ENCODE data around the gene DYNC1I1.

Gene DYNC1I1

GRCh38 chr7:95793658-95794057 lies 21.3 kb downstream of the DYNC1I1 start:
- no peak for DNase-seq

GRCh38 chr7:95794917-95795515 lies 22.7 kb downstream of the DYNC1I1 start:
- DNase-seq: no peak

DNA sequence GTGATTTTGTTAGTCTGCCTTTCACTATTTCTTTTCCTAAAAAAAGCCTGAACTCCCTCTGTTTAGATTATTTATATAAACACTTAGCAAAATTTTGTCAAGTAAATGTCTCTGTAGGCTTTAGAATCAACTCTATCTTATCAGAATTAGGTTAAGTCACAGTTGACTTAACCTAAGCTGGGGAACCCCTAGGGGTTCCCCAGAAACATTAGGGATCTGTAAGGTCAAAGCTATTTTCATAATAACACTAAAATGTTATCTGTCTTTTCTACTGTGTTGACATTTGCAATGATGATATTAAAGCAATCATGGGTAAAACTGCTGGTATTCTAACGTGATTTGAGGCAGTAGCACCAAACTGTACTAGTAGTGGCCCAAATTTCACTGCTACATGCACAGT lies 24.3 kb downstream of the DYNC1I1 start:
- DNase-seq: no peak

- DNase-seq: peak; percentile 45
Measured at GRCh38 chr7:95798401-95798930, 26.1 kb downstream of the DYNC1I1 start.

DNA sequence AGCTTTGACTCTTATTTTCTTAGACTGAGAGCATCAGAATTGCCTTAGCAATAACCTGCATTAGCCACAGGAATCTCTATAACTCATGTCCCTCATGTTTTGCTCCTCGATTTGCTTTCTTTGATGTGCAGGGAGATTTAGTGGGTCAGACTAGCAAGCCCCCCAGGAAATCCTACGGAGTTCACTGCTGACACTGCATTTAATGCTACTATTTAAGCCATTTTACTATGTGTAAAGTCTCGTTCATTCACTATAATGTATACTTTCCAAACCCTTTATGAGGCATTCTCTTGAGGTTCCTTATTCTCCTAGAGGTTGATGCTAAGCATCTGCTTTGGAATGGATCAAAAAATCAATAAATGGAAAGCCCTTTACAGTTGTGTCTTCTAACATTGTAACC lies 28.4 kb downstream of the DYNC1I1 start:
- no peak for DNase-seq

GRCh38 chr7:95802270-95802669 lies 29.9 kb downstream of the DYNC1I1 start:
- no peak for DNase-seq

GRCh38 chr7:95804052-95804451 lies 31.7 kb downstream of the DYNC1I1 start:
- DNase-seq: no peak

- no peak for DNase-seq
Measured at GRCh38 chr7:95805909-95806308, 33.6 kb downstream of the DYNC1I1 start.

- no peak for DNase-seq
Measured at GRCh38 chr7:95808396-95808795, 36.0 kb downstream of the DYNC1I1 start.

DNA sequence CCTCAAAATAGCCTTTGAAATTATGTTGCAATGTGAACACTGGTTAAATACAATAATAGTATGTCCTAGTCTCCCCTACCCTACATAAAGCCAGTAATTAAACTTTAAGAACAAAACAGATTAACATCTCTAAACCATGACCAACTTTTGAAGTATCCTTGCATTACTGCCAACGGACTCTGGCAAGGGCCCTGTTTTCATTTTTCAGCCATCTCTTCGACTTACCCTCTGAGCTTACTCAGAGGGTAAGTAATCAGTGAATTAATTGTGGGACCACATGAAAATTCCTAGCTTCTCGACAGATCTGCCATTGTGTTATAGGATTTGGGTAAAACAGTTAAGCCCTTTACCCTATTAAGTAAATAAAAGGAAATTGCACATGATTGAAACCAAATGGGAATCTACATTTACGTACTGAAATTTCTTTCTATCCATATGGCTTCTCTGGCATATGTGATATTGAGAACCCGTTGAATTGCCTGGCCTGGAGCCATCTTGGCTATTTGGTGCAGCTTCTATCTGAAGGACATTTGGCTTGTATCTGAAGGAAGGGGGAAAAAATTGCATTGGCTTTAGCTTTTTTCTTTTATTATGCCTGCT lies 39.6 kb downstream of the DYNC1I1 start:
- DNase-seq: no peak

DNA sequence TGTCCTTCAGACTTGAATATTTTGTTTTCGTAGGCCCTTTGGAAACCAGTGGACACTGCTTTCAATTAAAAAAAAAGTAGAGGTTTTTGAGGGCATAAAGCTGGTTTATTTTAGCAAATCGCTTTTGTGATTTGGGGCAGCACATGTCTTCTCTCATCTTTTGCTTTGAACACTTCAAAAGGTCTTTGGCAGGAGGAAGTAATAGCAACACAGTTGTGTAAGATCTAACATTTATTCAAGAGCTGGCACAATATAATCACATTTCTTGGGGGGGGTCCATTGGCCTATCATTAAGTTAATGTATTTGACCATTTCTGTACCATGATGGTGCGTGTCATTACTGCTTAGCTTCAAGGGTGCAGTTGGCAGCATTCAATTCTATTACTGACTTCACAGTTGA lies 42.4 kb downstream of the DYNC1I1 start:
- DNase-seq: no peak

GRCh38 chr7:95817866-95818640 lies 45.7 kb downstream of the DYNC1I1 start:
- DNase-seq: no peak

DNA sequence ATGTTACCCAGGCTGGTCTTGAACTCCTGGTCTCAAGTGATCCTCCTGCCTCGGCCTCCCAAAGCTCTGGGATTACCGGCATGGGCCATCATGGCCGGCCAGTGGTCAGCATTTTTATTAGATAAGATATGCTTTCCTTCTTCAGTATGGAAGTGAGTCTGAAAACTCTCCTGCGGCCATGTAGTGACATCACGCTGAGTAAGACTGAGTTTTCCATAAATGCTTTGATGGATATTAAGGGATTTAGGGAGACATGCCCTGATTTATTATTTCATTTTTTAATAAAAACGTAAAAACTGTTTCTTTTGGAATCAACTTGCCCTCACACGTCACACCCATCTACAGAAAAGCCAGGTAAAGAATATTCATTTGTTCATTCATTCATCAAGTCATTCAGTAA lies 48.4 kb downstream of the DYNC1I1 start:
- no peak for DNase-seq

- DNase-seq: no peak
Measured at GRCh38 chr7:95822717-95823116, 50.4 kb downstream of the DYNC1I1 start.

- DNase-seq: no peak
Measured at GRCh38 chr7:95824616-95825015, 52.3 kb downstream of the DYNC1I1 start.

DNA sequence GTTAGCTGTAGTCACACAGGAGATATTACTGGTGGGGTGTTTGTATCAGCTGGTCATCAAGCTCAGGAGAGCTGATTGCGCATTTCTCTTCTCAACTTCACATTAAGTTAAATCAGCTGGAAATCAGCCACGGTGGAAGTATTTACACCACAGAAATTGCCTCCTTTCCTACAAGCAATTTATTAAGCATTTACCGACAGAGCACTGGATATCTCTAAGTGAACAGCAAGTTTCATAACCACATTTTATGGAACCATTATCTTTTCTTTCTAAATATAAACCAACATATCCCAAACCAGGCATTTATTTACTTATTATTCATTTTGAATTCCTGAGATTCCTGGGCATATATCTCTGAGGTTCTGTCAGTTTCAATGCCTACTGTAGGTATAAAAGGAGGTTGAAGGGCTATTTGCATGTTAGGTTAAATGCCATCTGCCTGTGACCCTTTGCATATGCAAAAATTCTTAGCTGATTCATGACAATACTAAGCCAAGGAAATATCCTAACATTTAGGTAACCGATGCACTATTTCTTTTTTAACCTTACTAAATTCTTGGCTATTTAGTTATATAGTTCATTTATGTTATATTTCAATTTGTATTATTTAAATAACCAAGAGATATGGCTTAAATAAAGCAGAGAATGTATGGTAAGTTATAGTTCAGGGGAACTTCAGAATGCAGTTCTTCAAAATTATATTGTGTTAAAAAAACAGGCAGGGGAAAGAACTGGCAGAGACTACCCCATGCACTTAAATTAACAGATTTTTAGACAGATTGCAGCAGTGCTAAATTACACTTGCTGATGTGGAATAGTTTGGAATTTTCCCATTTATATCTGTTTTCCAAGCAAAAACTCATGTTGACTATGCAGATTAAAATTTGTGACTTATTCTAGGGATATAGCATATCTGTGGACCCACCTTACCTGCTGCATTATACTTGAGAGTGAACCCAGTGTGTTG lies 56.8 kb downstream of the DYNC1I1 start:
- no peak for DNase-seq

GRCh38 chr7:95840953-95841950 lies 68.9 kb downstream of the DYNC1I1 start:
- DNase-seq: no peak

DNA sequence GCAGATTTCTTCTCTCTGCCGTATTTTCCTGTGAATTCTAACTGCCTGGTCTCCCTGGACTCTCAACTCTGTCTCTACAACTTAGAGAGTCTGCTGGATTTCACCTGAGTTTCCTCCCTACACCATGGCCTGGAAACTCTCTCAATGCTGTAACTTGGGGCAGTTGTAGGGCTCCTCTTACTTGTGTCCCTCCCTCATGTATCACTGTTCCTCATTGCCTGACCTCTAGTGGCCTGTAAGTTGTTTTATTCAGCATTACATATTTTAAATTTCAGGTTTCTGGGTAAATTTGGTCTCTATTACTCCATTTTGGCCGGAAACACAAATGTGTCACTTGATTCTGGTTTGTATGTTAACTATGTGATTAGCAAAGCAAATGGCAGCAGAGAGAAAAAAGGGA lies 70.9 kb downstream of the DYNC1I1 start:
- no peak for DNase-seq

DNA sequence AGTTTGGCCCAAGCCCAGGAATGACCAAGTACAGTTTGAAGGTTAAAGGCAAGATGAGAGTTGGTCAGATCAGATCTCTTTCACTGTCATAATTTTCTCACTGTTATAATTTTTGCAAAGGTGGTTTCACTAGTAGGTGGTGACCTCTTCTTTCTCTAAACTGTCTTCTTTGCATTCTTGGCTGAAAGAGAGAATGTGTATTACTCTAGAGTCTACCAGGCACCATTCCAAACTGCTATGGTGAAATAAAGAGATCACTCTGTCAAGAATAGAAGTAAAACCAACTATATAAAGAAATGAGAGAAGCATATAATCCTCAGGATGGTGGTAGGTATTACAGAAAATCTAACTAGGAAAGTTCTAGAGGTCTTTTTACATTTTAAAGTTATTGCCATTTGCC lies 72.7 kb downstream of the DYNC1I1 start:
- DNase-seq: no peak

DNA sequence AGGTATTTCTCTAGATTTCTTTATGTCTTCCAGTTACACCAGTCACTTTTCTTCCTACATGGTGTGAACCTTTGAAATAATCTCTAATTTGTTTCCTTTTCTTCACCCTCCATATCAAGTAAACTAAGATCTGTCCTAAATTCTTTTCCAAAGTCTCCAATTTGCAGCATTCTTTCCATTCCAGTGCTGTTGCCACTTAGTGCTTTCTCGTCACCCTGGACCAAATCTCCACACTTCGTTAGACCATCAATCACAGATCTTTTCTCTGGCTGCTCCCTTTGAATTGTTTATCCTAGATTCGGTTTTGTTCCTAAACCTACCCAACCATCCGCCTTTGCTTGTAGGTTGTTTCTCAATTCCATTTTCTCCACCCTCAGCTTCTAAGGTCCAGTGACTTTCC lies 74.7 kb downstream of the DYNC1I1 start:
- no peak for DNase-seq

- no peak for DNase-seq
Measured at GRCh38 chr7:95859429-95859828, 87.1 kb downstream of the DYNC1I1 start.

DNA sequence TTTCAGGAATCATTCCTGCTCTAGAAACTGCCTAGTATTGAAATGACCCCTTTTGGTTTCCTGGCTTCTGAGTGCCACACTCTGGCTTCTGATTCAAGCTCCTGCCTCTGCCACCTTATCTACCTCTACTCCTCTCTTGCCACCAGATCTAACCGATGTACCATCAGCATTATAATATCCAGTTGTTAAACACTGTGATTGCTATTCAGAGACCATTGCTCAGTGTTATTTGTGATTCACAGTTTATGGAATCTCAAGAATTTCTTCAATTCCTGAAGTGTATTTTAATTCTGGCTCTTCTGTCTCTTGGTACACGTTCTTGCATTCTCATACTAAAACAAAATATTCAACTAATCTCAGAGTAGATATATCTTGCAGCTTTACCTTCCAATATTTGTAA lies 88.7 kb downstream of the DYNC1I1 start:
- no peak for DNase-seq

All from NCI-H2029 treated with DMSO at 0.1 percent for 48 hours (cell line).